SW 1271 (cell line): ENCODE measurements around the gene SYNE3.

Experiments
- DNase-seq, 2 experiments: peaks; one replicate each; lab custom pipeline; 2025; lab: John Stamatoyannopoulos, UW

SYNE3 gene

GRCh38 chr14:95504135-95505029 lies 12.1 kb downstream of the SYNE3 start:
- DNase-seq, result no peak

- no peak for DNase-seq
Measured at GRCh38 chr14:95503365-95504134, 12.9 kb downstream of the SYNE3 start.

GRCh38 chr14:95502381-95502950 lies 14.0 kb downstream of the SYNE3 start:
- no peak for DNase-seq

- DNase-seq, result no peak
Measured at GRCh38 chr14:95500772-95501401, 15.6 kb downstream of the SYNE3 start.

- DNase-seq, result no peak
Measured at GRCh38 chr14:95500201-95500681, 16.2 kb downstream of the SYNE3 start.

- DNase-seq, result no peak
Measured at GRCh38 chr14:95499354-95499750, 17.1 kb downstream of the SYNE3 start.

- no peak for DNase-seq
Measured at GRCh38 chr14:95498622-95499353, 17.7 kb downstream of the SYNE3 start.

- DNase-seq, result no peak
Measured at GRCh38 chr14:95497561-95498011, 18.9 kb downstream of the SYNE3 start.

GRCh38 chr14:95496690-95497259 lies 19.7 kb downstream of the SYNE3 start:
- no peak for DNase-seq

GRCh38 chr14:95496111-95496681 lies 20.3 kb downstream of the SYNE3 start:
- DNase-seq, result no peak

GRCh38 chr14:95495538-95496025 lies 20.9 kb downstream of the SYNE3 start:
- no peak for DNase-seq

GRCh38 chr14:95495076-95495475 lies 21.4 kb downstream of the SYNE3 start:
- no peak for DNase-seq

GRCh38 chr14:95494456-95494855 lies 22.0 kb downstream of the SYNE3 start:
- no peak for DNase-seq

GRCh38 chr14:95493976-95494375 lies 22.5 kb downstream of the SYNE3 start:
- no peak for DNase-seq

- no peak for DNase-seq
Measured at GRCh38 chr14:95493503-95493902, 22.9 kb downstream of the SYNE3 start.

- no peak for DNase-seq
Measured at GRCh38 chr14:95491936-95492608, 24.4 kb downstream of the SYNE3 start.

GRCh38 chr14:95490727-95491451 lies 25.6 kb downstream of the SYNE3 start:
- no peak for DNase-seq

- no peak for DNase-seq
Measured at GRCh38 chr14:95490138-95490509, 26.3 kb downstream of the SYNE3 start.
